Upper lobe of left lung (tissue), 6 donors: Measurements from ENCODE around the gene GRIA1. TPM values are rescaled to one million over a fixed set of nuclear protein-coding genes. Genes with fewer than 3 reads are reported as not detected.

Source experiments
- ATAC-seq, 2 donors: fragments of 200-7000 bp; cut with Tn5 transposase; one replicate each; pipeline ENCODE4 v1.9.1; 2022; ENCODE audit warnings: mild to moderate bottlenecking in 2 of 2, moderate library complexity in 2 of 2; ENCODE audit not compliant: low FRiP score in 2 of 2
- DNase-seq, 2 donors: peaks; one replicate each; pipeline ENCODE4 v3.0.0-alpha.2; 2019 to 2020
- H3K27ac ChIP-seq, 4 donors: fragments of 200-600 bp; sonication (generic); one replicate each; pipeline ENCODE4 v1.5.1; 2016 to 2019
- H3K27me3 ChIP-seq, 4 donors: fragments of 200-600 bp; sonication (generic); one replicate each; pipeline ENCODE4 v1.5.1; 2017 to 2019
- H3K36me3 ChIP-seq, 4 donors: fragments of 200-600 bp; sonication (generic); one replicate each; pipeline ENCODE4 v1.5.1; 2016 to 2019
- H3K4me1 ChIP-seq, 4 donors: fragments of 200-600 bp; sonication (generic); one replicate each; pipeline ENCODE4 v1.5.1; 2018 to 2019
- H3K4me3 ChIP-seq, 4 donors: fragments of 200-600 bp; sonication (generic); one replicate each; pipeline ENCODE4 v1.5.1; 2017 to 2019; ENCODE audit warnings: mild to moderate bottlenecking in 2 of 4, moderate library complexity in 1 of 4
- H3K9me3 ChIP-seq, 4 donors: fragments of 200-600 bp; sonication (generic); one replicate each; pipeline ENCODE4 v1.5.1; 2018 to 2019
- EP300 ChIP-seq, 4 donors: sonication (generic); formaldehyde crosslinking; IDR thresholded peaks; one replicate each; pipeline ENCODE4 v1.5.1; 2017; ENCODE audit warnings: antibody characterized with exemption in 4 of 4, control low read depth in 2 of 4
- POLR2A ChIP-seq, 4 donors: fragments of 450-650 bp; IDR thresholded peaks; one replicate each; pipeline ENCODE4 v1.5.1; 2016 to 2017; ENCODE audit warnings: antibody characterized with exemption in 4 of 4, mild to moderate bottlenecking in 2 of 4
- POLR2AphosphoS5 ChIP-seq, 2 donors: sonication (generic); formaldehyde crosslinking; IDR thresholded peaks; one replicate each; pipeline ENCODE4 v1.5.1; 2017; ENCODE audit warnings: antibody characterized with exemption in 2 of 2
- WGBS, 2 donors: methylation state at CpG; one replicate each; pipeline ENCODE4 v1.1.5; 2017 to 2018; 5-methylcytosine and 5-hydroxymethylcytosine counted together
- total RNA-seq, 6 donors: library from RNA; depleted of rRNA in 4 of 6; stranded (reverse); fragments of >200 nt in 4 of 6; gene quantifications; one replicate each; pipeline versions ENCODE4 v1.1.0 to v1.2.1, GENCODE V29; 2016 to 2021
- TF ChIP-seq, protein P1 (sequence below), 6 experiments: fragments of 450-650 bp in 4 of 6; fragments of 200-600 bp in 2 of 6; sonication (generic) in 2 of 6; IDR thresholded peaks; one replicate each; pipeline ENCODE4 v1.5.1; 2016 to 2019; ENCODE audit warnings: antibody characterized with exemption in 6 of 6
- donor health status: DM: no; HTN: no; CAD: no; lungs with moderate emphysema.
- donor health status: DM: no; HTN: yes; CAD: no; lungs with severe emphysema.

GRIA1 gene
- total RNA-seq, 6 donors from 2014 or later: 4.3 to 17.8 (median 9.3) TPM

DNA sequence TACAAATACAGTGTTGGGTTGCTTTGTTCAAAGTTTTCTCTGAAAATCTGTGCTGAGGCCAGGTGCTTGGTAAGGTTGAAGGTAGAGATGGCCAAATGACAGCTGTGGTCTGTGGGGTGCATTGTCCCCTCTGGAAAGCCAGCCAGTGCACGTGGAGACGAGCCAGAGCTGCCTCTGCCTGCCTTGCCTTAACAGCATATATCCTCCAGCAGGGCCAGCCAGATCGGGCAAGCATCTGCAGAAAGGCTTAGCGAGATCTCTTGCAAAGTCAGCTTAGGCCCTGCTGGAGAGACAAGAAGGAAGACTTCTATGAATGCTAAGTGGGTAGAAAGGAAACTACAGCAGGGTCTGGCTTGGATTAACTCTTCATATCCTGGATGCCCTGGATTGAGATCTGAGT, 49.5 kb downstream of the GRIA1 start:
- Histone ChIP-seq H3K36me3 (no peaks in the 10 kb centered on the region), H3K27me3 (no peaks in the 10 kb centered on the region), H3K27ac (no peak overlapping the region), H3K9me3 (no peaks in the 10 kb centered on the region), H3K4me1 (no peaks in the 10 kb centered on the region), H3K4me3 (no peak overlapping the region)
- ATAC-seq (no peak), DNase-seq (no peak)
- WGBS, 2 donors: 73 to 81% methylated on average over 3 to 4 of the region's 4 CpGs
- TF ChIP-seq POLR2AphosphoS5 (IDR thresholded peaks at IDR 0.05): no peak
- no peak for TF ChIP-seq EP300 (IDR thresholded peaks at IDR 0.05)
- TF ChIP-seq, protein P1, sequence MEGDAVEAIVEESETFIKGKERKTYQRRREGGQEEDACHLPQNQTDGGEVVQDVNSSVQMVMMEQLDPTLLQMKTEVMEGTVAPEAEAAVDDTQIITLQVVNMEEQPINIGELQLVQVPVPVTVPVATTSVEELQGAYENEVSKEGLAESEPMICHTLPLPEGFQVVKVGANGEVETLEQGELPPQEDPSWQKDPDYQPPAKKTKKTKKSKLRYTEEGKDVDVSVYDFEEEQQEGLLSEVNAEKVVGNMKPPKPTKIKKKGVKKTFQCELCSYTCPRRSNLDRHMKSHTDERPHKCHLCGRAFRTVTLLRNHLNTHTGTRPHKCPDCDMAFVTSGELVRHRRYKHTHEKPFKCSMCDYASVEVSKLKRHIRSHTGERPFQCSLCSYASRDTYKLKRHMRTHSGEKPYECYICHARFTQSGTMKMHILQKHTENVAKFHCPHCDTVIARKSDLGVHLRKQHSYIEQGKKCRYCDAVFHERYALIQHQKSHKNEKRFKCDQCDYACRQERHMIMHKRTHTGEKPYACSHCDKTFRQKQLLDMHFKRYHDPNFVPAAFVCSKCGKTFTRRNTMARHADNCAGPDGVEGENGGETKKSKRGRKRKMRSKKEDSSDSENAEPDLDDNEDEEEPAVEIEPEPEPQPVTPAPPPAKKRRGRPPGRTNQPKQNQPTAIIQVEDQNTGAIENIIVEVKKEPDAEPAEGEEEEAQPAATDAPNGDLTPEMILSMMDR (IDR thresholded peaks at IDR 0.05): no peak
- TF ChIP-seq POLR2A (IDR thresholded peaks at IDR 0.05): no peak

DNA sequence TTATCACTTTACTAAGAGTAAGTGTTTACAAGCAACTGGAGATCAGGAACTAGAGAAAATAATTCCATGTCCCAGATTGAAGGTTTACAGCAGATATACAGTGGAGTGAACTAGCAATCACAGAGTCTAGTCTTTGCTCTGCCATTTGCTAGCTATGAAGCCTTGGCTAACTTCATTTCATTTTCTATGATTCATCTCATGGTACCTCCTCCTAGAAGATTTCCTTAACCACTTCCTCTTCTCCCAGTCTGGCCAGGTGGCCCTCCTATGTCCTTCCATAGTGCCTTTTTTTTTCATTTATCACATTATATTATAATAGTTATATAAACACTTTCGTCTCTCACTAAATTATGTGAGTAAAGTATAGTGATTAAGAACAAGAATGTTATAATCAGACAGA, 52.1 kb downstream of the GRIA1 start:
- Histone ChIP-seq H3K27ac (no peak overlapping the region), H3K4me3 (no peak overlapping the region), H3K4me1 (no peaks in the 10 kb centered on the region), H3K36me3 (no peaks in the 10 kb centered on the region), H3K27me3 (no peaks in the 10 kb centered on the region), H3K9me3 (no peaks in the 10 kb centered on the region)
- 66 to 81% methylated on average over 1 of the region's 1 CpG for WGBS, 2 donors
- DNase-seq (no peak), ATAC-seq (no peak)
- TF ChIP-seq EP300 (IDR thresholded peaks at IDR 0.05): no peak
- TF ChIP-seq, protein P1 (IDR thresholded peaks at IDR 0.05): no peak
- no peak for TF ChIP-seq POLR2AphosphoS5 (IDR thresholded peaks at IDR 0.05)
- no peak for TF ChIP-seq POLR2A (IDR thresholded peaks at IDR 0.05)

DNA sequence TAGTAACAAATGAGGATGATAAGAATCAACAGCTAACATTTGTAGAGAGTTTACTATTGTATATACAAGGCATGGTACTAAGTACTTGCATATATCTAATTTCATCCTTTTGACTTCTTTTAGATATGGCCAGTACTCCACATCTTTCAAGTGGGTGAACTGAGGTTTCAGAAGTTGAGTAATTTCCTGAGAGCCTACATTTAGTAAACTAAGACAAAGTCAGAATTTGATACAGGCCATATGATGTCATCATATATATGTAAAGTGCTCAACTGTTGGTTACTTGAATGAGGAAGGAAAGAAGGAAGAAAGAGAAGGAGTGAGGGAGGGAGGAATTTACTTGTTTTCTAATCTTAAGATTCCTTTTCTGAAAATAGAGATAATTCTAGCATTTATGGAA, 52.8 kb downstream of the GRIA1 start:
- Histone ChIP-seq H3K27me3 (no peaks in the 10 kb centered on the region), H3K27ac (no peak overlapping the region), H3K9me3 (no peaks in the 10 kb centered on the region), H3K4me3 (no peak overlapping the region), H3K4me1 (no peaks in the 10 kb centered on the region), H3K36me3 (no peaks in the 10 kb centered on the region)
- TF ChIP-seq, protein P1 (IDR thresholded peaks at IDR 0.05): no peak
- TF ChIP-seq POLR2A (IDR thresholded peaks at IDR 0.05): no peak
- ATAC-seq (no peak), DNase-seq (no peak)

DNA sequence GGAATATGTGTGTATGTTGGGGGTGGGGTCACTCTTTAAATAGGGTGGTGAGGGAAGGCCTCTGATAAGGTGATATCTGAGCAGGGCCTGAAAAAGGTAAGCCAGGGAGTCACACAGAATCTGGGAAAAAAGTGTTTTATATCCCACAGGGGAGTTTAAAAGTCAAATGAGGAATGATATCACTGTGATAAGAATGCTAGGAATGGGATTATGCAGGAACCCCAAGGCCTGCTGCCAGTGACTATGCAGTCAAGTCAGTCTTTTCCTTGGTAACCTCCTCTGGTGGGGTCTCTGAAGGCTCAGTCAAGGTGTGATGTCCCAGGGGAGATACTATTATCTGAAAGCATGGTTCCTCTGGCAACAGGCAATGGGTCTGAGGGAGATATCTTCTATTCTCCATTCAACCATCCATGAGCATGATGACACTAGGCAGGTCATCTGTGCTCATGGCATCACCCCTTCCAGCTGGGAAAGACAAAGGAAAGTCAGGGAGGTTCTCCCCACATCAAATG, 53.5 kb downstream of the GRIA1 start:
- Histone ChIP-seq H3K27ac (no peak overlapping the region), H3K4me3 (no peak overlapping the region), H3K9me3 (no peaks in the 10 kb centered on the region), H3K36me3 (no peaks in the 10 kb centered on the region), H3K4me1 (no peaks in the 10 kb centered on the region), H3K27me3 (no peaks in the 10 kb centered on the region)
- ATAC-seq (no peak), DNase-seq (no peak)
- TF ChIP-seq, protein P1 (IDR thresholded peaks at IDR 0.05): no peak
- no peak for TF ChIP-seq EP300 (IDR thresholded peaks at IDR 0.05)
- TF ChIP-seq POLR2AphosphoS5 (IDR thresholded peaks at IDR 0.05): no peak
- TF ChIP-seq POLR2A (IDR thresholded peaks at IDR 0.05): no peak

DNA sequence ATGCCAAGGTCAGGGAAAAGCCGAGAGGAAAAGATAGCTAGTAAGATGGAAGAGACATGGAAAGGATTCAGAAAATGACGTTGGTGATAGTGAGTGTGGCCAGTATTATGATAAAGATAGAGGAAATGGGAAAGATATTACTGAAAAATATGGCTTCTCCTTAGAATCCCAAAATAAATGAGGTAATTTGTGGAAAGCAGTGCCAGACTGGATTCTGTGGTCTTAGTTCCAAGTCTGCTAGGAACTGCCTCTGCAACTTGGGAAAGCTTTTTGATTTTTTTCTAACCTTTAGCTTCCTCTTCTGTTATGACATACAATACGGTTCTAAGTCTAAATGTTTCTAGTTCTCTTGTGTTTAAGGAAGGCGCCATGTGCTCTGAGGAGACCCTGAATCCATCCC, 54.2 kb downstream of the GRIA1 start:
- TF ChIP-seq POLR2AphosphoS5 (IDR thresholded peaks at IDR 0.05): no peak
- no peak for TF ChIP-seq EP300 (IDR thresholded peaks at IDR 0.05)
- TF ChIP-seq, protein P1 (IDR thresholded peaks at IDR 0.05): no peak
- no peak for TF ChIP-seq POLR2A (IDR thresholded peaks at IDR 0.05)
- no peaks in the 10 kb centered on the region for H3K27me3 ChIP-seq
- no peak for DNase-seq
- H3K36me3 ChIP-seq: no peaks in the 10 kb centered on the region
- 62 to 76% methylated on average over 4 of the region's 4 CpGs for WGBS, 2 donors
- no peak overlapping the region for H3K27ac ChIP-seq
- no peak overlapping the region for H3K4me3 ChIP-seq
- no peaks in the 10 kb centered on the region for H3K4me1 ChIP-seq
- H3K9me3 ChIP-seq: no peaks in the 10 kb centered on the region
- ATAC-seq: peak in 1 of 2 donors; percentile 14
